Lung (tissue), 12 donors: ENCODE measurements around the gene GFRA1. TPM values are rescaled to one million over a fixed set of nuclear protein-coding genes. Genes with fewer than 3 reads are reported as not detected.

Experiments used
- ATAC-seq: fragments of 200-7000 bp; cut with Tn5 transposase; one replicate; pipeline ENCODE4 v1.9.1; 2020; ENCODE audit warnings: moderate number of reproducible peaks; ENCODE audit not compliant: insufficient read depth, low FRiP score
- DNase-seq, 3 donors: peaks; one replicate each; pipeline ENCODE4 v3.0.0-alpha.2; 2013 to 2017
- H3K27ac ChIP-seq, 2 donors: one replicate each; pipeline ENCODE4 v1.5.1; 2013; ENCODE audit warnings: mild to moderate bottlenecking in 2 of 2, moderate library complexity in 2 of 2, control low read depth in 1 of 2, inconsistent platforms in 1 of 2, low read depth in 1 of 2, low read length in 1 of 2
- H3K27me3 ChIP-seq, 3 donors: one replicate each; pipeline ENCODE4 v1.5.1; 2013; ENCODE audit warnings: low read length in 2 of 3; ENCODE audit not compliant: control insufficient read depth in 3 of 3, insufficient read depth in 3 of 3
- H3K36me3 ChIP-seq, 4 donors: one replicate each; pipeline ENCODE4 v1.5.1; 2013; ENCODE audit warnings: low read length in 4 of 4, mild to moderate bottlenecking in 1 of 4, moderate library complexity in 1 of 4; ENCODE audit not compliant: control insufficient read depth in 4 of 4, insufficient read depth in 4 of 4
- H3K4me1 ChIP-seq, 5 donors: one replicate each; pipeline ENCODE4 v1.5.1; 2013; ENCODE audit warnings: low read length in 5 of 5, mild to moderate bottlenecking in 2 of 5, moderate library complexity in 1 of 5; ENCODE audit not compliant: control insufficient read depth in 5 of 5, insufficient read depth in 5 of 5
- H3K4me3 ChIP-seq: one replicate; pipeline ENCODE4 v1.5.1; 2013; ENCODE audit warnings: mild to moderate bottlenecking, control low read depth, moderate library complexity
- H3K9ac ChIP-seq, 2 donors: one replicate each; pipeline ENCODE4 v1.5.1; 2013; ENCODE audit warnings: low read length in 2 of 2, control low read depth in 1 of 2; ENCODE audit not compliant: insufficient read depth in 1 of 2
- H3K9me3 ChIP-seq, 4 donors: one replicate each; pipeline ENCODE4 v1.5.1; 2013; ENCODE audit warnings: low read length in 3 of 4, mild to moderate bottlenecking in 1 of 4, moderate library complexity in 1 of 4; ENCODE audit not compliant: control insufficient read depth in 4 of 4, insufficient read depth in 3 of 4
- CTCF ChIP-seq: IDR thresholded peaks from 2 replicates; pipeline ENCODE4 v1.5.1; 2012; ENCODE audit warnings: mild to moderate bottlenecking; ENCODE audit errors: control extremely low read depth, extremely low read depth
- WGBS, 2 donors: extraction: QIAGEN DNeasy Blood & Tissue Kit; methylation state at CpG; one replicate each; pipeline ENCODE4 v1.1.7; 2013; 5-methylcytosine and 5-hydroxymethylcytosine counted together
- polyA plus RNA-seq, 2 donors: library from polyadenylated mRNA; stranded (reverse); fragments of 200-250 nt; gene quantifications; one replicate each; pipeline ENCODE4 v1.2.1, GENCODE V29; 2013
- total RNA-seq, 2 donors: library from RNA; depleted of rRNA in 1 of 2; stranded (reverse); fragments of >200 nt in 1 of 2; gene quantifications; one replicate each; pipeline ENCODE4 v1.2.1, GENCODE V29; 2014 to 2021
- donor health status: control.
- donor health status: control.
- donor health status: Bipolar disorder and iron deficiency.
- donor health status: healthy.
- donor health status: DM: yes; HTN: yes; CAD: no.

The GFRA1 gene
- total and polyA plus RNA-seq, 4 donors: 0.51 to 30.4 (median 1.4) TPM

DNA sequence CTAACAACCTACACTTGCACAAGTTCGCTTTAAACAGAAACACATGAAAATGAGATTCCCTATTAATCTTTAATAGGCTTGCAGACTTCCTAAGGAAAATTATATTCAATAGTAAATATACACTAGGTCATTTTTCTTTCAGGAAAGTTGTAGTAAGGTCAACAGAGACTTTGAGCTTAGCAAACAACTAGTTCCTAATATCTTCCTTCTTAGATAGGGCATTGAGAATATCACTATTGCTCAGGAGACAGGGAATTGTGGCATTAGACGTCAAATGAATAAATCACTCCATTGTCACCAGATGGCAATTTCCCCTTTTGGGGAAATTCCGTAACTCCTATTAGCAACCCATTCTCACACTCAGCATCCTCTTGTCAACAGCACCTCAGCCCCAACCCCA is 164.9 kb downstream of the GFRA1 start:
- DNase-seq: no peak
- H3K9me3 ChIP-seq: no peaks in the 10 kb centered on the region
- no peak overlapping the region for H3K4me3 ChIP-seq
- H3K9ac ChIP-seq: no peak overlapping the region
- TF ChIP-seq CTCF: no peak
- H3K4me1 ChIP-seq: peaks cover 0 to 3% (median 0%) of the 10 kb centered on the region in 5 donors
- no peak overlapping the region for H3K27ac ChIP-seq
- H3K27me3 ChIP-seq: no peaks in the 10 kb centered on the region
- no peak for ATAC-seq
- 46 to 50% methylated on average over 3 of the region's 3 CpGs for WGBS, 2 donors
- H3K36me3 ChIP-seq: no peaks in the 10 kb centered on the region

DNA sequence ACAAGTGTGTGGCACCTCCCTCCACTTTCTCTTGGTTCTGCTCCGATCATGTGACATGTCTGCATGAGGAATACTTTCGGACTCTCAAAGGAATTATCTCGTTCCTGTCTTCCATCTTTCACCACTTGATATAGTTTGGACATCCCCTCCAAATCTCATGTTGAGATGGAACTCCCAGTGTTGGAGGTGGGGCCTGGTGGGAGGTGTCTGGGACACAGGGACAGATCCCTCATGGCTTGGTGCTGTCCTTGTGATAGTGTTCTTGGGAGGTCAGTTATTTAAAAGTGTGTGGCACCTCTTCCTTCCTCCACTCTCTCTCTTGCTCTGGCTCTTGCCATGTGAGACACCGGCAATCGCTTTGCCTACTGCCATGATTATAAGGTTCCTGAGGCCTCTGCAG is 166.4 kb downstream of the GFRA1 start:
- H3K27ac ChIP-seq: no peak overlapping the region
- WGBS, 2 donors: 88 to 91% methylated on average over 5 of the region's 5 CpGs
- no peak for DNase-seq

DNA sequence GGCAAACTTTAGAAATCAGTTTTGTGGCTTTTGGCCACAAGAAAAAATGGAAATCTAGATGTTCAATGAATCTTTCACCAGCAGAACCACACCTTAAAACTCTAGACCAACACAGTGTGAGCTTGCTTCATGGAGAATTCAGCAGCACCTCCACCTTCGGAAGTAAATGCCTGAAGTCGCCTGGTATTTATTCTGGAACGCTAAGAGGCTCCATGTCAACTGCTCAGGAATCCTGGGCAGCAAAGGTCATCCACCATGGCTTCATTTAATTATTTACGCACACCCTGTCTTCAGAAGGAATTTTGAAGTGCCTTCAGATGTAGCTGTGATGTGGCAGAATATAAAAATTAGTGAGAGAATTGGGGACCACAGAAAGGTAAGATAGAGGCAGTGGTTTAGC is 167.7 kb downstream of the GFRA1 start:
- WGBS, 2 donors: 68 to 82% methylated on average over 4 of the region's 4 CpGs
- ATAC-seq (no peak), DNase-seq (peak in 1 of 3 donors; percentile 26)
- H3K9ac ChIP-seq: no peak overlapping the region
- H3K4me1 ChIP-seq: peaks cover 0 to 3% (median 0%) of the 10 kb centered on the region in 5 donors
- no peak overlapping the region for H3K27ac ChIP-seq
- no peaks in the 10 kb centered on the region for H3K36me3 ChIP-seq
- TF ChIP-seq CTCF: no peak
- no peaks in the 10 kb centered on the region for H3K9me3 ChIP-seq
- H3K27me3 ChIP-seq: no peaks in the 10 kb centered on the region
- no peak overlapping the region for H3K4me3 ChIP-seq

More for the DNA sequence above, 166.4 kb downstream of the GFRA1 start:
- H3K27me3 ChIP-seq: no peaks in the 10 kb centered on the region
- H3K9ac ChIP-seq: no peak overlapping the region
- no peak for TF ChIP-seq CTCF
- H3K9me3 ChIP-seq: no peaks in the 10 kb centered on the region
- no peaks in the 10 kb centered on the region for H3K36me3 ChIP-seq
- peaks cover 0 to 3% (median 0%) of the 10 kb centered on the region in 5 donors for H3K4me1 ChIP-seq
- no peak overlapping the region for H3K4me3 ChIP-seq
- ATAC-seq: no peak
